Coronary artery (tissue), 2 donors: ENCODE results near the gene FCGR3A.
"Not testable (repeated sequence)": the region's sequence is repeated elsewhere in the genome, so short reads cannot be mapped to it uniquely, and the experiment has no call there.

Experiments used
- DNase-seq: peaks from one replicate; pipeline ENCODE4 v3.0.0-alpha.2; 2017; ENCODE audit warnings: low spot score
- H3K27ac ChIP-seq, 2 donors: fragments of 200-600 bp; sonication (generic); one replicate each; pipeline ENCODE4 v1.5.1; 2016 to 2019
- H3K4me3 ChIP-seq: fragments of 200-600 bp; sonication (generic); 2 replicates; pipeline ENCODE4 v1.5.1; 2016; ENCODE audit warnings: mild to moderate bottlenecking, moderate library complexity
- CTCF ChIP-seq: fragments of 200-600 bp; sonication (generic); IDR thresholded peaks from one replicate; pipeline ENCODE4 v1.5.1; 2019; ENCODE audit warnings: antibody characterized with exemption

FCGR3A gene

GRCh38 chr1:161512636-161513447 is 36.8 kb downstream of the FCGR3A start:
- not testable (repeated sequence) for DNase-seq, H3K27ac ChIP-seq, H3K4me3 ChIP-seq

GRCh38 chr1:161511756-161512060 is 37.9 kb downstream of the FCGR3A start:
- no peak overlapping the region for H3K4me3 ChIP-seq
- TF ChIP-seq CTCF: no peak
- no peak overlapping the region for H3K27ac ChIP-seq
- DNase-seq: no peak

GRCh38 chr1:161511018-161511755 is 38.4 kb downstream of the FCGR3A start:
- no peak for TF ChIP-seq CTCF
- Histone ChIP-seq H3K27ac (no peak overlapping the region), H3K4me3 (no peak overlapping the region)
- no peak for DNase-seq

- DNase-seq: no peak
- TF ChIP-seq CTCF: no peak
- no peak overlapping the region for H3K27ac ChIP-seq
- H3K4me3 ChIP-seq: no peak overlapping the region
These were observed 39.1 kb downstream of the FCGR3A start for GRCh38 chr1:161510477-161510876.

- H3K4me3 ChIP-seq: peak overlapping the region; percentile 58
- no peak for TF ChIP-seq CTCF
- H3K27ac ChIP-seq: peak overlapping the region in 1 of 2 donors; percentile 65
- no peak for DNase-seq
These were observed 43.0 kb downstream of the FCGR3A start for GRCh38 chr1:161506336-161507223.

- no peak for TF ChIP-seq CTCF
- no peak for DNase-seq
- Histone ChIP-seq H3K27ac (peak overlapping the region in 1 of 2 donors; percentile 65), H3K4me3 (peak overlapping the region; percentile 58)
These were observed 43.9 kb downstream of the FCGR3A start for GRCh38 chr1:161505686-161506085.

GRCh38 chr1:161503394-161503748 is 46.2 kb downstream of the FCGR3A start:
- Histone ChIP-seq H3K27ac (no peak overlapping the region), H3K4me3 (no peak overlapping the region)
- DNase-seq: no peak
- no peak for TF ChIP-seq CTCF
